Endodermal cell (in vitro differentiated cells): Measurements from ENCODE around the gene ACBD4. TPM values are rescaled to one million over a fixed set of nuclear protein-coding genes. Genes with fewer than 3 reads are reported as not detected.

Experiments
- DNase-seq: peaks from one replicate; pipeline ENCODE4 v3.0.0-alpha.2; 2017
- H3K27ac ChIP-seq: 2 replicates; pipeline ENCODE4 v1.5.1; 2013; ENCODE audit warnings: mild to moderate bottlenecking, low read depth, low read length, moderate library complexity
- H3K27me3 ChIP-seq: 2 replicates; pipeline ENCODE4 v1.6.1; 2013; ENCODE audit warnings: mild to moderate bottlenecking, low read length, moderate library complexity; ENCODE audit not compliant: insufficient read depth, control insufficient read depth, poor library complexity, severe bottlenecking
- H3K36me3 ChIP-seq: 2 replicates; pipeline ENCODE4 v1.7.0; 2013; ENCODE audit warnings: mild to moderate bottlenecking, low read length, moderate library complexity; ENCODE audit not compliant: control insufficient read depth, insufficient read depth
- H3K4me1 ChIP-seq: one replicate; pipeline ENCODE4 v1.7.0; 2013; ENCODE audit warnings: low read length; ENCODE audit not compliant: control insufficient read depth, insufficient read depth
- H3K4me3 ChIP-seq: 2 replicates; pipeline ENCODE4 v1.5.1; 2013; ENCODE audit warnings: mild to moderate bottlenecking, low read length, moderate library complexity
- H3K9ac ChIP-seq: 2 replicates; pipeline ENCODE4 v1.6.1; 2013; ENCODE audit warnings: mild to moderate bottlenecking, low read length, moderate library complexity; ENCODE audit not compliant: poor library complexity, severe bottlenecking; ENCODE audit errors: extremely low read depth
- H3K9me3 ChIP-seq: 2 replicates; pipeline ENCODE4 v1.6.1; 2013; ENCODE audit warnings: mild to moderate bottlenecking, low read length, moderate library complexity; ENCODE audit not compliant: control insufficient read depth
- H3K27ac Mint-ChIP-seq: 2 replicates; pipeline ENCODE4 v1.8.0; 2020; ENCODE audit warnings: mixed read lengths
- H3K27me3 Mint-ChIP-seq: 2 replicates; pipeline ENCODE4 v1.8.0; 2021; ENCODE audit warnings: mild to moderate bottlenecking, mixed read lengths; ENCODE audit not compliant: insufficient read depth
- H3K36me3 Mint-ChIP-seq: 2 replicates; pipeline ENCODE4 v1.8.0; 2020; ENCODE audit warnings: low read depth, mixed read lengths
- H3K4me1 Mint-ChIP-seq: 2 replicates; pipeline ENCODE4 v1.8.0; 2020; ENCODE audit warnings: mixed read lengths
- H3K4me3 Mint-ChIP-seq: 2 replicates; pipeline ENCODE4 v1.8.0; 2020; ENCODE audit warnings: mild to moderate bottlenecking, moderate library complexity, mixed read lengths
- H3K9me3 Mint-ChIP-seq: 2 replicates; pipeline ENCODE4 v1.8.0; 2020; ENCODE audit warnings: mild to moderate bottlenecking, mixed read lengths
- WGBS, 2 experiments: methylation state at CpG; one replicate each; pipeline versions ENCODE4 v1.1.5 to v1.1.7; 2013; ENCODE audit warnings: missing lambda C conversion rate in 2 of 2, mixed read lengths in 1 of 2; ENCODE audit not compliant: insufficient coverage in 1 of 2, insufficient read length in 1 of 2; 5-methylcytosine and 5-hydroxymethylcytosine counted together
- microRNA-seq: library from miRNA; unstranded; fragments of <30 nt; microRNA quantifications from one replicate; pipeline ENCODE4 v1.2.0, GENCODE V29; 2020; ENCODE audit warnings: borderline microRNAs expressed
- total RNA-seq, 2 donors: library from RNA; stranded (reverse); fragmentation: NEBNext Ultra II Directional in 1 of 2; extraction: Animal tissue kit (Norgen Biotek cat#: 25700) in 1 of 2; gene quantifications; 2 replicates in 1 of 2; 3 replicates in 1 of 2; pipeline ENCODE4 v1.2.1, GENCODE V29; 2021
- TF ChIP-seq, protein P1 (sequence below): fragments of 200-600 bp; sonication (generic); conservative IDR thresholded peaks from 2 replicates; pipeline ENCODE4 v1.5.0; 2021; ENCODE audit warnings: antibody characterized with exemption, mild to moderate bottlenecking

The ACBD4 gene
- total RNA-seq, 2 donors from 2014 or later, result 17.4 to 19.5 TPM

DNA sequence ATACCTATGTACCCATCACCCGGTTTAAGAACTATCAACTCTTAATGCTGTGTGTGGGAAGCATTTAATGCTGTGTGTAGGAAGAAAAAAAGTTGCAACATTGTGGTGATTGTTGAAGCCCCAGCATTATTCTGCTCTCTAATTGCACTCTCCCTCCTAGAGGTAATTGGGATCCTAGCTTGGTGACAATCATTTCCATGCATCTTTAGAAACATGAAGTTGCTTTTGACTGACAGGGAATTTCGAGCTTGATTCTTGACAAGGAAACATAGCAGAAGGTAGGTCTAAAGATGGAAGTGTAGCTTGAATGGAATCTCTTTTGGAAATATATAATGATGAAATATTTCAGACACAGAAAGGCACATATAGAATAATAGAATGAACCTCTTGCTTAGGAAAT, 53.5 kb downstream of the ACBD4 start:
- Histone ChIP-seq H3K9ac (no peak overlapping the region), H3K4me1 (no peaks in the 10 kb centered on the region), H3K4me3 (no peak overlapping the region), H3K27ac (no peak overlapping the region), H3K9me3 (no peaks in the 10 kb centered on the region), H3K27me3 (no peaks in the 10 kb centered on the region), H3K36me3 (no peaks in the 10 kb centered on the region)
- Mint-ChIP-seq H3K27me3 (peaks cover 2% of the 10 kb centered on the region), H3K27ac (no peak overlapping the region), H3K9me3 (peaks cover 4% of the 10 kb centered on the region), H3K4me1 (peaks cover 3% of the 10 kb centered on the region), H3K36me3 (no peaks in the 10 kb centered on the region), H3K4me3 (no peak overlapping the region)
- TF ChIP-seq, protein P1, sequence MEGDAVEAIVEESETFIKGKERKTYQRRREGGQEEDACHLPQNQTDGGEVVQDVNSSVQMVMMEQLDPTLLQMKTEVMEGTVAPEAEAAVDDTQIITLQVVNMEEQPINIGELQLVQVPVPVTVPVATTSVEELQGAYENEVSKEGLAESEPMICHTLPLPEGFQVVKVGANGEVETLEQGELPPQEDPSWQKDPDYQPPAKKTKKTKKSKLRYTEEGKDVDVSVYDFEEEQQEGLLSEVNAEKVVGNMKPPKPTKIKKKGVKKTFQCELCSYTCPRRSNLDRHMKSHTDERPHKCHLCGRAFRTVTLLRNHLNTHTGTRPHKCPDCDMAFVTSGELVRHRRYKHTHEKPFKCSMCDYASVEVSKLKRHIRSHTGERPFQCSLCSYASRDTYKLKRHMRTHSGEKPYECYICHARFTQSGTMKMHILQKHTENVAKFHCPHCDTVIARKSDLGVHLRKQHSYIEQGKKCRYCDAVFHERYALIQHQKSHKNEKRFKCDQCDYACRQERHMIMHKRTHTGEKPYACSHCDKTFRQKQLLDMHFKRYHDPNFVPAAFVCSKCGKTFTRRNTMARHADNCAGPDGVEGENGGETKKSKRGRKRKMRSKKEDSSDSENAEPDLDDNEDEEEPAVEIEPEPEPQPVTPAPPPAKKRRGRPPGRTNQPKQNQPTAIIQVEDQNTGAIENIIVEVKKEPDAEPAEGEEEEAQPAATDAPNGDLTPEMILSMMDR, result no peak
- 94% methylated on average over 1 of the region's 2 CpGs; no CpG with 5 or more reads in 1 of the 2 experiments for WGBS, 2 experiments
- DNase-seq, result no peak

DNA sequence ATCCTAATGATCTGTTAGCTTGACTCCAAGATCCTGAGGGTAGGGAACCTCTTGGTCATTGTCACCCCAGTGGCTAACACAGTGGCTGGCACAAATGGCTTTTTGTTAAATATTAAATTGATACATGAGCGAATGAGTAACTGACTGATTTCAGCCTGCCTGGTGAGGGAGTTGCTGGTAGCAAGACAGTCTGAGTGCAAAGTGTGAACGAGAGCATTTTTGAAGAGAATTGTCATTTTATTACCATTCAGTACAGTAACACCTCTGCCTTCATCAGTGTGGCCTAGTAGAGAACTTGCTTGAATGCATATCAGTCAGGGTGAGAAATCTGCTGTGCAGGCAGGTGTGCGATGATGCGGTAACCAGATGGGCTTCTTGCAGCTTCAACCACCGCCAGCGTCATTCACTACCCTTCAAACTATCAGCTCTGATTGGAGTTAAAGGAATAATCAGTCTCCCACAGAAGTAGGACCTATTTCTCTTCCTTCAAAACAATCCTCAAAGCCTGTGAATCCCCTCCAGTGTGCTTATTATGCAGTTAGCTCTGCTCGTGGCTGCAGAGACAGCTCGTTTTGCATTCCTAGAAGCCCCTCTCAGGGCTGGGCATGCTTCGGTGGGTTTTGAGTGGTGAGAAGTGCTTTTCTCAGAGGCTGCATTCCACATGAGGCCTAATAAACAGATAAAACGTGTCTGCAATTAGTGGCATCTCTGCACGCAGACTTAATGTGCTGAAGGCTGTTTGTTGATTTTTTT, 55.2 kb downstream of the ACBD4 start:
- Histone ChIP-seq H3K36me3 (no peaks in the 10 kb centered on the region), H3K27me3 (no peaks in the 10 kb centered on the region), H3K4me1 (no peaks in the 10 kb centered on the region), H3K9me3 (no peaks in the 10 kb centered on the region), H3K9ac (no peak overlapping the region), H3K27ac (no peak overlapping the region), H3K4me3 (no peak overlapping the region)
- H3K36me3 Mint-ChIP-seq, result no peaks in the 10 kb centered on the region
- no peak for DNase-seq
- peaks cover 4% of the 10 kb centered on the region for H3K9me3 Mint-ChIP-seq
- H3K4me3 Mint-ChIP-seq, result no peak overlapping the region
- no peak overlapping the region for H3K27ac Mint-ChIP-seq
- WGBS, 2 experiments, result 90% methylated on average over 10 to 11 of the region's 11 CpGs
- H3K27me3 Mint-ChIP-seq, result peaks cover 2% of the 10 kb centered on the region
- TF ChIP-seq, protein P1, result no peak
- peaks cover 3% of the 10 kb centered on the region for H3K4me1 Mint-ChIP-seq

Small RNA genes lying within 50 kb of the gene (microRNA-seq; reads per million reads assigned to microRNA genes)
- not detected for gene MIR6784

Other genes starting within 250 kb of the ACBD4 start
- 100 to 1,000 TPM; 145 to 171 TPM for gene EFTUD2, start 236.2 kb upstream of the ACBD4 start, total RNA-seq
- under 1 TPM in 1 of 2 donors, not detected in 1; 0.35 TPM for gene GFAP, start 220.2 kb upstream of the ACBD4 start, total RNA-seq
- 10 to 100 TPM; 43.5 to 64.7 TPM for gene KIF18B, start 187.9 kb upstream of the ACBD4 start, total RNA-seq
- gene C1QL1, start 167.4 kb upstream of the ACBD4 start, total RNA-seq, result 1 to 10 TPM; 1.4 to 2.7 TPM
- 10 to 100 TPM; 54.5 to 69.4 TPM for gene DCAKD, start 84.1 kb upstream of the ACBD4 start, total RNA-seq
- gene NMT1, start 74.4 kb upstream of the ACBD4 start, total RNA-seq, result 100 to 1,000 TPM; 122 to 136 TPM
- 10 to 100 TPM; 34.8 to 42.9 TPM for gene PLCD3, start 3.2 kb upstream of the ACBD4 start, total RNA-seq
- 10 to 100 TPM; 37.0 to 39.2 TPM for gene HEXIM1, start 12.8 kb downstream of the ACBD4 start, total RNA-seq
- 10 to 100 TPM; 12.9 to 13.1 TPM for gene HEXIM2, start 26.2 kb downstream of the ACBD4 start, total RNA-seq
- gene FMNL1, start 86.2 kb downstream of the ACBD4 start, total RNA-seq, result 1 to 10 TPM; 3.5 to 4.5 TPM
- under 1 TPM in 1 of 2 donors, not detected in 1; 0.18 TPM for gene SPATA32, start 126.4 kb downstream of the ACBD4 start, total RNA-seq
- gene MAP3K14, start 181.3 kb downstream of the ACBD4 start, total RNA-seq, result 1 to 10 TPM; 4.6 to 5.5 TPM